ENCODE data around the gene DLX4. TPM values are rescaled to one million over a fixed set of nuclear protein-coding genes. Genes with fewer than 3 reads are reported as not detected.

DLX4 gene
- total RNA-seq (2014; rRNA removed; shearing (Covaris generic)) = 1.7 and 2.5 TPM in 2 replicates

DNA sequence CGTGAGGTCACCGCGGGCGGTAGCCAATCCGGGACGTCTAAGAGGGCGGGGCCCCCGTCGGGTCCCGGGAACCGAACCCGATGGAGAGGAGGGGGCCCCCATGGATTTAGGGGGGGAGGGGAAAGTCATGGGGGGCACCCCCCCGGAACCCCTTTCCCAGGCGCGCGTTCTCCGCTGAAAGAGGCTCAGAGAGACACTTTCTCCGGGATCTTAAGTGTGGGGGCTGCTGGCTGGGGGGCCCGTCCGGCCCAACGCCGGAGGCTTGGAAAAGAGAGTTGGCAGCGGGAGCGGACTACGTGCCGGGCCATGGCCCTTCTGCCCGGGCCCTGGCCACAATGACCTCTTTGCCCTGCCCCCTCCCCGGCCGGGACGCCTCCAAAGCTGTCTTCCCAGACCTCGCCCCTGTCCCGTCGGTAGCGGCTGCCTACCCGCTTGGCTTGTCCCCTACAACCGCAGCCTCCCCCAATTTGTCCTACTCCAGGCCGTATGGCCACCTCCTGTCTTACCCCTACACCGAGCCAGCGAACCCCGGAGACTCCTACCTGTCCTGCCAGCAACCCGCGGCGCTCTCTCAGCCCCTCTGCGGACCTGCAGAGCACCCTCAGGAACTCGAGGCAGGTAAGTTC, at the start of gene DLX4:
DLX4 (plus strand) TSS at position 57 of the 626 bp plus-strand sequence; CDS start at position 336, 279 bp downstream.
- no peak for DNase-seq (ENCODE audit: low spot score)

GRCh38 chr17:49920030-49920769, 48.8 kb upstream of the DLX4 start:
- DNase-seq (ENCODE audit: low spot score) = no peak

- DNase-seq (ENCODE audit: low spot score) = no peak
These were observed 46.9 kb upstream of the DLX4 start for GRCh38 chr17:49922095-49922494.

DNA sequence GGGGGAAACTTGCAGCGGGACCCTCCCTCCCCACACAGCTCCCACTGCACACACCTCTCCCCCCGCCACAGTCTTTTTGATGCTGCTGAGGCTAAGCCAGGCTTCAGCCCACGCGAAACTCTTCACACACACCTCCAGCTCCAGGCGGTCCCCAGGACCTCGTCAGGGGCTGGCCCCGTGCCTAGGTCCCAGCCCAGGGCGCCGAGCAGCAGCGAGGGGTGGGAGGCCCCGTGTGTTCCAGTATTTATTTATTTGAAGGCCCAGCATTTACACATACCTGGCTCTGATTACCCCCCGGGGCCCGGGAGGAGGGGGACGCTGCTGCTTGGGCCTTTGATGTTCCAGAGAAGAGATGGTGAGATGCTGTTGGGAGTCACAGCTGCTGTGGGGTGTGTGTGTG, 44.9 kb upstream of the DLX4 start:
- no peak for DNase-seq (ENCODE audit: low spot score)

GRCh38 chr17:49924589-49924988, 44.4 kb upstream of the DLX4 start:
- DNase-seq (ENCODE audit: low spot score) = no peak

- DNase-seq (ENCODE audit: low spot score) = no peak
These were observed 43.1 kb upstream of the DLX4 start for GRCh38 chr17:49925921-49926320.

GRCh38 chr17:49926886-49927285, 42.1 kb upstream of the DLX4 start:
- DNase-seq (ENCODE audit: low spot score) = peak; percentile 75

DNA sequence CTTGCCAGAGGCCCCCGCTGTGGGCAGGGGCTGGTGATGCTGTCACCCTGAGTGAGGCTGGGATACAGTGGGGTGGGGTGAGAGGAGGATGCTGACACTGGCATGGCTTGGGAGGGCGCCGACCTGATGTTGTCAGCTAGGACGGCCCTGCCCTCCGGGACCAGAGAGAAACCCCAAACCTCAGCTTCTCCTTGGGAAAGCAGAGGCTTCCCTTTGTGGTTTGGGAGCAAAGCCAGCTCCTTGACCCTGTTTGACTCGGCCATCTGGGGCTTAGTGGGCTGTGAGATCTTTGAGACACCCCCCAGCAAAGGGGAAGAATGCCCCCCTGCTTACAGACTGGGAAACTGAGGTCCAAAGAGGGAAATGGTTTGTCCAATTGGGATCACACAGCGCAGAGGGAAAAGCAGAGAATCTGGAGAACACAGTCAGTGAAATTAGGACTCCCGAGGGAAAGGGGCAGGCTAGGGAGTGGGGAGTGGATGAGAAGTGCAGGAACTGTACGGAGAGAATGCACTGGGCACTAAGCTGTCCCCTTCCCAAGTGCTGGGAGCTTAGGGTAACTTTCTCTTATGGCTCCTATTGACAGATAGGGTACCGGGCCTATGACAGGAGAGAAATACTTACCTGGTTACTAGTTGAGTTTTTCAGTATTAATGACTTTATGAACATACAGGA, 40.7 kb upstream of the DLX4 start:
- DNase-seq (ENCODE audit: low spot score) = peak; percentile 72

DNA sequence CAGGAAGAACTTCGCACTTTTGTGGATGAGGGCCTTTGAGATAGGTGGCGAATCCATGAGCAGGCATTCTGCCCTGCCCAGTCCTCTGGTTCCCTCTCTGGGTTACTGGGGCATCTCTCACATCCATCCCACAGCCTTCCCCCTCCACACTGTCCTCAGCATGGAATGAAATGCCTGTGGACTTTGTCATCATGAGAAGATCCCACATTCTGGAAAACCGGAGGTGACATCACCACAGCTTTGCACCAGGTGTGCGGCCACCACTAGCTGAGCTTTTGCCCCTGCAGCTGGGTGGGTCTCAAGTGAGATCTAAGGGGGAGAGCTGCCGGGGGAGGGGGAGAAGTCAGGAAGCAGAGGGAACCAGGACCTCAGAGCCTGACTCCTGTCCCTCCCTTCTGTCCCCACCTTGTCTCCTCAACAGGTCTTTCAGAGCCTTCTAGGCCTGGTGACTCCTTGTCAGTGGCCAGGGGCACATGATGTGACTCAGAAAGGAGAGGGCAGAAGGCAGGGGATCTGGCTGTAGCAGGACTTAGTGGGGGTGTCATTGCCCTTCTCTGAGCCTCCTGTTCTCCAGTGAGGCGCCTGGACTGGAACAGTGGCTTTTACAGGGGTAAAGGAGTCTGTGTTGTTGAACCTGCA, 40.0 kb upstream of the DLX4 start:
- DNase-seq (ENCODE audit: low spot score) = peak; percentile 95

DNA sequence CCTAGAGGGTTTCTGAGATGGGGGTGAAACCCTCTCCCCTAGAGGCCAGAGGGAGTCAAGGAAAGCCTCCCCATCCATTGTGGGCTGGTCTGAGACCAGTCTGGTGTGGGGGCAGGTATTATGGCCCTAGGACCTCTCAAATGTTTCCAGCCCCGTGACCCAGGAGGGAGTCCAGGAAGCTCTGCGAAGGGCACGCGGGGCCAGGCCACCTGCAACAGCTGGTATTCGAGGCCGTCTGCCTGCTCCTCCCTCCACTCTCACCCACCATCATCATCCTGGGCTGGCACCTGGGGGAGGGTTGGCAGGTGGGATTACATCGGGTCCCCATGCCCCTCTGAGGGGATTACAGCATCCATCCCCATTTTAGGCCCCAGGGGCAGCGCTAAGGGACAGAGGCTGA, 38.1 kb upstream of the DLX4 start:
- no peak for DNase-seq (ENCODE audit: low spot score)

DNA sequence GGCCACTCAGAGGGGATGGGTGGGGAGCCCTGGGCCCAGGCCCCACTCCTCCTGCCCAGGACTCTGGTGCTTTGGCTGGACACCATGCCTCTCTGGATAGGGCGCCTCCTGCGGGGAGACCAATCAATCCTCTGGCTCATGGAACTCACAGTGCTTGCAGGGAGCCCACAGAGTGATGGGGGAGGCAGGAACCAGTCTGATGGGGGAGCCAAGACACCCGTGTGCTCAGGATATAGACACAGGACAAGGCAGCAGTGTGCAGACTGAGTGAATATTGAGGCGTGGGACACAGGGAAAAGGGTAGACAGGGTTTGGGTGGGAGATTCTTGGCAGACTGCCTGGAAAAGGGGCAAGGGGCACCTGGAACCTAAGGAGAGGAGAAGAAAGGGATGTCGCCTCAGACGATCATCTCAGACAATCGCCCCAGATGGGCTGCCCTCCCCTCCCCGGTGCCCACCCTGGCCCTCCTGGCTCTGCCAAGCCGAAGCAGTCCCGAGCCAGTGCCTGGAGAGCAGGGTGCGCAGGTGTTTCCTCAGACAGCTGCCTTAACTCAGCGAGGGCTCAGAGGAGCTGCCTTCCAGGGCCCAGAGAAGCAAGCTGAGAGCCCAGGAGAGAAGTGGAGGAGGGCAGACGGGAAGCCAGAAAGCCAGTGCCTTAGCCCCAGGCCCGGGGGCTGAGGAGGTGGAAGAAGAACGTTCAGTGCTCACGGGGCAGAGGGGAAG, 37.4 kb upstream of the DLX4 start:
- no peak for DNase-seq (ENCODE audit: low spot score)

DNA sequence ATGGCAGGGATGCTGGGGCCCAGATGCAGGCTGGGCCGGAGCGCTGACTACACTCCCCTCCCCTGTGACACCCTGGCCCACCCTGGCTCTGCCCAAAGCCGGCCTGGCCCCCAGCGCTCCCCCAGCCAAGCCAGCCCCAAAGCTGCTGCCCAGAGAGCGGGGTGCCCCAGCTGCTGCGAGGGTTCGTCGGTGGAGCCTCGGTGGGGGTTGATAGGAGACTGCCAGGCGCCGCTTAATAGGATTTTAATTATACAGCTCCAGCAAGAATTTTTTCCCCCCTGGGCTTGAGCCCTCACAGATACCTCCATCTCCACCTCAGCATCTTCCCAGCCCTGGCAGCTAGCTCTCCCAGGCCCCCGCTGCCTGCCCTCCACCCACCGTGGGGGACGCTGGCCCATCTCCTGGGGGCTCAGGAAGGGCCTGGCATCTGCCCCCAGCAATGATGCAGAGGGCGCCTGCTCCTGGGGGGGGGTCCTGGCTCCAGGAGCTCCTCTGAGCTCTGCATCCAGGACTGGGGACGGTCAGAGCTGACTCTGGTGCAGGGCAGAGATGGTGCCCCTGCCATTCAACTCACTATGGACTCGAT, 36.8 kb upstream of the DLX4 start:
- DNase-seq (ENCODE audit: low spot score) = no peak

GRCh38 chr17:49932901-49933300, 36.1 kb upstream of the DLX4 start:
- DNase-seq (ENCODE audit: low spot score) = no peak

DNA sequence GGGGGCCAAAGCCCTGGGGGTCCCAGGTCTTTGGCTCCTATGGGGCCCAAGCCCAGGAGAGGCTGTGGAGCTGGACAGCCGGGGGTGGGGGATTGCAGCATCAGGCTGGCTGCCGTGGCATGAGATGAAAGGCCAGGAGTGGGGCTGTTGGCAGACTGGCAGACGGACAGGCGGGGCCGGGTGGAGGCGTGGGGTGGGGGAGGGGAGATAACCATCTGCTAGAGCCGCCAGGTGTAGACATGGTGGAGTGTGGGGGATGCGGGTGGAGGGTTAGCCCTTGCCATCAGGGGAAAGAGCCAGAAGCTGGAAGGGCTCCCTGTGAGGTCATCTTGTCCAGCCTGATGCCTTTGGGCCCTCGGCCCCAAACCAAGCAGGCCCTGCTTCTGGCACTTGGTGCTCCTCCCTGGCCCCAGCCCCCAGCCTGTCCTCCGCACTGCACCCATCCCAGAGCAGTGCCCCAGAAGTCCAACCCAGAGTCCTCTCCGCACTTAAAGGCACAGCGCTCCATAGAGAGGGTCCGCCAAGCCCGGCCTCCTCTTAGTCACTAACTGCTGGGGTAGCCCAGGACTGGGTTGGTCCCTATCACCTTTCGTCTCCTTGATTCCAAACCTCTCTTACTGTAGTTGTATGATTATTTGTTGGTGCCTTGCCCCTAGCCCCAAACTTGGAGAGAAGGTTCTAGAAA, 33.3 kb upstream of the DLX4 start:
- no peak for DNase-seq (ENCODE audit: low spot score)

- no peak for DNase-seq (ENCODE audit: low spot score)
These were observed 32.6 kb upstream of the DLX4 start for GRCh38 chr17:49936386-49936785.

- no peak for DNase-seq (ENCODE audit: low spot score)
These were observed 29.7 kb upstream of the DLX4 start for GRCh38 chr17:49939318-49939717.

- DNase-seq (ENCODE audit: low spot score) = no peak
These were observed 27.6 kb upstream of the DLX4 start for GRCh38 chr17:49941427-49941826.

GRCh38 chr17:49942947-49943346, 26.0 kb upstream of the DLX4 start:
- DNase-seq (ENCODE audit: low spot score) = no peak

DNA sequence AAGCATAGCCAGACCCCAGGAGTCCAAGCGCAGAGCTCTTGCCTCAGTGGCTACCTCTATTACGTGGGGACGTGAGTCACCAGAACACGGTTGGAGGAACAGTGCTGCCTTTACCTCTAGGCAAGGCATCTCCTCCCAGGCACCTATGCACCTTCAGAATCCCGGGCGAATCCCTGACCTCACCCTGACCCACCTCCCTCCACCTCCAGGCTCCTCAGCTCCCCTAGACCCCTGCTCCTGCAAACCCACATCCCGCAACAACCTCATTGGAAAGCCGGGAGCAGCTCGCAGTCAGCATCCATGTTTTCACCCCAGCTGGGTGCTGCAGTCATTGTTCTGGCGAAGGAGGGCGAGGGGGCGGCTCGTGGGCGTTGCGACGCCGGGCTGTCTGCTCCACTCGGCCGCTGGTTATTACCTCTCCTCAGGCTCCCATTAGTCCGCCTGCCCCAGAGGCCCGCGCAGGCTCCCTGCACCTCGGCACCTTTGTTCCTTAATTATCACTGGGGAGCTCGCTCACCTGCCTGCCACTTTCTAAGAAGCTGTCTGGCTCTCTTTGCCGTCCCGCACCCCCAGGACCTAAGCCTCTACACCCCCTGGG, 24.6 kb upstream of the DLX4 start:
- DNase-seq (ENCODE audit: low spot score) = no peak

GRCh38 chr17:49946208-49946607, 22.8 kb upstream of the DLX4 start:
- DNase-seq (ENCODE audit: low spot score) = no peak
